H7 (cell line): Measurements from ENCODE around the gene DYRK4. TPM values are rescaled to one million over a fixed set of nuclear protein-coding genes. Genes with fewer than 3 reads are reported as not detected.

Experiments
- DNase-seq: peaks from one replicate; pipeline ENCODE4 v3.0.0; 2012
- H3K27me3 ChIP-seq: 2 replicates; pipeline ENCODE4 v1.6.0; 2011; ENCODE audit warnings: mild to moderate bottlenecking, low read length; ENCODE audit not compliant: control insufficient read depth, insufficient read depth
- H3K36me3 ChIP-seq: replicated peaks from 2 replicates; pipeline ENCODE4 v1.5.1; 2011; ENCODE audit warnings: low read length; ENCODE audit not compliant: control insufficient read depth, insufficient read depth
- H3K4me3 ChIP-seq: 2 replicates; pipeline ENCODE4 v1.5.1; 2011; ENCODE audit warnings: low read depth, mild to moderate bottlenecking, control low read depth, low read length, moderate library complexity; ENCODE audit not compliant: insufficient read depth
- total RNA-seq: library from RNA; depleted of rRNA; stranded (reverse); fragments of >200 nt; shearing (Covaris generic); gene quantifications from 2 replicates; pipeline ENCODE4 v1.2.3, GENCODE V29; 2014

DYRK4 gene
- total RNA-seq, 1 experiment from 2014 or later = 25.5 TPM

DNA sequence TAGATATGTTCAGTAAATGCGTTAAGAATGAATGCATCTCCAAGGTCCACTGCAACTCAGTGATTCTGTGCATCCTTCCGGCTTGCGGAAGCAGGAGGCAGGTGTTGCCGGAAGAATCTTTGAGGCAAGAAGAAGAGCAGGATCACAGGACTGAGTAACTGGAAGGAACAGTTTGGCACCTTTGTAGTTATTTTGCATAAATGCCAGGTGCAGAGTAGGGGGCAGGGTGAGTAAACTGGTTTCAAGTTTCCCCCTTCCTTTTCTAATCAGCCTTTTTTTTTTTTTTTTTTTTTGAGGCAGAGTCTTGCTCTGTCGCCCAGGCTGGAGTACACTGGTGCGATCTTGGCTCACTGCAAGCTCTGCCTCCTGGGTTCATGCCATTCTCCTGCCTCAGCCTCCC is 22.3 kb downstream of the DYRK4 start:
- DNase-seq = no peak

GRCh38 chr12:4584896-4585295 is 22.9 kb downstream of the DYRK4 start:
- Histone ChIP-seq H3K36me3 (no peaks in the 10 kb centered on the region), H3K4me3 (no peak overlapping the region), H3K27me3 (no peaks in the 10 kb centered on the region; the same call in 1 of the 2 replicates)
- DNase-seq = no peak

More for the DNA sequence above, 22.3 kb downstream of the DYRK4 start:
- H3K4me3 ChIP-seq = no peak overlapping the region
- H3K27me3 ChIP-seq = no peaks in the 10 kb centered on the region; the same call in 1 of the 2 replicates
- no peaks in the 10 kb centered on the region for H3K36me3 ChIP-seq

DNA sequence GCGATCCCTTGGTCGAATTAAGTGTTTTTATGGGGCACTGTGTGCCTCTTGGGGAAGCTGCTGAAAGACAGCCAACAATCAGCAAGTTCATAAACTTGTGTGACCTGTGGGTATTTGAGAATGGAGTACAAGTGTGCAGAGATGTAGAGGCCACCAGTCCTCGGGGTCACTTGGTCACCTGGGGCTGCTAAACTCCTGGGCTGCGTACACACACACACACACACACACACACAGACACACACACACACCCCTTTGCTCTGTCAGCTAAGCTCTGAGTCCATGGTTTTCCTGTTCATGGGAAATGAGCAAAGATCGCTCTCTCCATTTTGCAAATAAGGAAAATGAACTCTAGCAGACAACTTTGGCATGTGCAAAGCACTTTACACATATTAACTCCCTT is 24.5 kb downstream of the DYRK4 start:
- DNase-seq = no peak
- no peaks in the 10 kb centered on the region for H3K36me3 ChIP-seq
- no peak overlapping the region for H3K4me3 ChIP-seq
- H3K27me3 ChIP-seq = no peaks in the 10 kb centered on the region; the same call in 1 of the 2 replicates

DNA sequence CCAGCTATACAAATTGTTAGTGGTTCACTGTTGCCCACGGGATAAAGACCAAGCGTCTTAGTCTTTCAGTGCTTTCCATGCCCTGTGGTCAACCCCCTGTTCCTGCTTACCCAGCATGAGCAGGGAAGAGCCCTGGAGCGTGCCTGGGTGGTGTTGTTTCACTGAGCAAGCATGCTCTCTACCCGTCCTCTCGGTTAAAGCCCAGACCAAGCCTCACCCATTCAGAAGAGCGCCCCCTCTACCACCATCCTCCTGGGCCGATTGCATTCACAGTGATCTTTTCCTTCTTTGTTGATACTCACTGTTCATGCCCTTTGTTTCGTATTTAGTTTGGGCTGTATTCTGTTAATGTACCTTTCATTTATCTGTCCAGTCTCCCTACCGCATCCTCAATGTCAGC is 25.1 kb downstream of the DYRK4 start:
- Histone ChIP-seq H3K27me3 (no peaks in the 10 kb centered on the region; the same call in 1 of the 2 replicates), H3K36me3 (no peaks in the 10 kb centered on the region), H3K4me3 (no peak overlapping the region)
- peak; percentile 64 for DNase-seq

- Histone ChIP-seq H3K4me3 (no peak overlapping the region), H3K27me3 (no peaks in the 10 kb centered on the region; the same call in 1 of the 2 replicates), H3K36me3 (no peaks in the 10 kb centered on the region)
- DNase-seq = no peak
These were observed 26.9 kb downstream of the DYRK4 start for GRCh38 chr12:4588916-4589315.

DNA sequence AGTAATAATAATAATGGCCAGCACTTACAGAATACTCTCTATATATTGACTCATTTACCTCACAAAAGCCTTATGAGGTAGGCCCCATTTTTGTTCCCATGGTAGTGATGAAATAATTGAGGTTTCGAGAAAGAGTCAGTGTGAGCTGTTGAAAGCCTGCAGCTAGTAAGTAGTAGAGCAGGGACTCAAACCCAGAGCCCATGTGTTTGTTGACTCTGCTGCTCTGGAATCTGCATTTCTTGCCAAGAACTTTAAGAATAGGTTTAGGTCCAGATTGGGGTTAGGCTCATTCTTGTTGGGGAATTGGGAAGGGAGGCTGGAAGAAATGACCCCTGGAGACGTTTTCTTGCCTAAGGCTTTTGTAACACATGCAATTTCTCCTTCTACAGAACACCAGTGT is 27.9 kb downstream of the DYRK4 start:
- Histone ChIP-seq H3K27me3 (no peaks in the 10 kb centered on the region; the same call in 1 of the 2 replicates), H3K36me3 (no peaks in the 10 kb centered on the region), H3K4me3 (no peak overlapping the region)
- DNase-seq = no peak

DNA sequence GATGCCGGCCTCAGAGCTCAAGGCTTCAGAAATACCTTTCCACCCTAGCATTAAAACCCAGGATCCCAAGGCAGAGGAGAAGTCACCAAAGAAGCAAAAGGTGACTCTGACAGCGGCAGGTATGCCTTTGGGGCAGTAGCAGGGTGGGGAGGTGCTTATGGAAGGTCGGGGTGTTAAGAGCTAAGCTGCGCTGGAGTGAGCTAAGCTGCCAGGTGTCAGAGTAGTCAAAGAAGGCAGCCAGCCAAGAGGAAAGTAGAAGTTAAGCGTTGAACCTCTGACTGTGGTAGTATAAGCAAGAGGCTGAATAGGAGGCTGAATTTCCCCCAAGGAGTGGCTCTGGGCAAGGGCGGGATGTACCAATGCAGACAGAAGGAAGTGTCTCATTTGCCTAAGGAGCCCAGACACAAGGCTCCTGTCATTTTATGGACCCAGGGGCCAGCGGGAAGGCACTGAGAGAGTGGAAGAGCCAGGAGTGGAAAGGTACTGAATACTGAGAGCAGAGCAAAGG is 29.2 kb downstream of the DYRK4 start:
- Histone ChIP-seq H3K4me3 (no peak overlapping the region), H3K27me3 (no peaks in the 10 kb centered on the region; the same call in 1 of the 2 replicates), H3K36me3 (no peaks in the 10 kb centered on the region)
- no peak for DNase-seq

- Histone ChIP-seq H3K36me3 (no peaks in the 10 kb centered on the region), H3K4me3 (no peak overlapping the region), H3K27me3 (no peaks in the 10 kb centered on the region)
- DNase-seq = no peak
These were observed 33.9 kb downstream of the DYRK4 start for GRCh38 chr12:4595881-4596280.

DNA sequence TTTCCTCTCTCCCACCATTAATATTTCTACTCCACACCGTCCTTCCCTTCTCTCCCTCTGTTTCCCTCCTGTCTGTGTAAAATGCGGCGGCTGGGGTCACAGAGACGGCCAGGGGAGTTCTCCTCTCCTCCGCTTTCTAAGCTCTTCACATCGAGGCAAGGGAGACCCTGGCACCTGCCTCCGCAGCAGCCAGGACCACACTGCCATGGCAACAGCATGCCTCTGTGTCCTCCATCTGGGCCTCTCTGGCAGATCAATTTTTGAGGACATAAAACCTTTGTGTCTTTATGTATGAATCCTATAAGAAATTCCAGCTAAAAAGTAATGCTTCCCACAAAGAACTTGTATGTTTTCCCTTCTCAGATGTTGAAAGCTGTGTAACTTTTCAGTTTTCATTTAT is 41.4 kb downstream of the DYRK4 start:
- Histone ChIP-seq H3K36me3 (no peaks in the 10 kb centered on the region), H3K4me3 (no peak overlapping the region), H3K27me3 (no peaks in the 10 kb centered on the region)
- DNase-seq = no peak

- H3K36me3 ChIP-seq = no peaks in the 10 kb centered on the region
- no peak overlapping the region for H3K4me3 ChIP-seq
- H3K27me3 ChIP-seq = no peaks in the 10 kb centered on the region
- no peak for DNase-seq
These were observed 41.9 kb downstream of the DYRK4 start for GRCh38 chr12:4603946-4604345.

DNA sequence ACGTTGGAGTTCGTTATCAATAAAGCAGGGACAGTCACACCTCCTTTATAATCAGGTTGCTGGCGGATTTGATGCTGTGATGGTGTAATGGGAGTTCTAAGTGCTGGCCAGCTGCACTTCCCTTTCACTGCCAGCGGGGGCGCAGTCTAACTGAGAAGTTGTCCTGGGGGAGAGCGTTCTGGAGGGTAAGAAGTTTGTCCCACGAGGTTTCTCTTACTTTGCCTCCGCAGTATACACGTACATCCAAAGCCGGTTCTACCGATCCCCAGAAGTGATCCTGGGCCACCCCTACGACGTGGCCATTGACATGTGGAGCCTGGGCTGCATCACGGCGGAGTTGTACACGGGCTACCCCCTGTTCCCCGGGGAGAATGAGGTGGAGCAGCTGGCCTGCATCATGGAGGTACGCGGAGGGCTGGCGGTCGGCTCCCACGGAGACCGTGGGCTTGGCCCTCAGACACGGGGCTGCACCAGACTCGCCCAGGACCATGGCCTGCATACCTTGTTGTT is 42.7 kb downstream of the DYRK4 start:
- DNase-seq = peak; percentile 80
- Histone ChIP-seq H3K4me3 (peak overlapping the region; percentile 74), H3K27me3 (no peaks in the 10 kb centered on the region), H3K36me3 (no peaks in the 10 kb centered on the region)

- H3K36me3 ChIP-seq = no peaks in the 10 kb centered on the region; the same call in 1 of the 2 replicates
- no peak overlapping the region for H3K4me3 ChIP-seq
These were observed 45.0 kb downstream of the DYRK4 start for GRCh38 chr12:4607056-4607455.

DNA sequence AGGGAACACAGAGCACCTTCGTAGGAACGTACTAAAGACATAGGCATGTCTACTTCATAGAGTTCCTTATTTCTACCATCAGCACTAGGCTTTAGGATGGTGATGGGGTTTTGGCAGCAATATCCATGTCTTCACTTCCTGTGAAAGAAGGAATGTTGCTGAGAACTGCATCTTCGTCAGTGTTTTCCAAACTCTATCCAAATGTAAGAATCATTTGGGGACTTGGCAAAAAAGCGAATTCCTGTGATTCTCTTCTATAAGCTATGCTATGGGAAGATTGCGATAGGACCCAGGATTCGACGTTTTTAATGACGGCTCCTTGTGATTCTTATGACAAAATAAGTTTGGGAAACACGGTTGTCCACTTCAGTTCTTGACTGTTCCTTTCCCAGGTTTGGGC is 47.1 kb downstream of the DYRK4 start:
- no peak for DNase-seq
- Histone ChIP-seq H3K4me3 (no peak overlapping the region), H3K27me3 (no peaks in the 10 kb centered on the region), H3K36me3 (no peaks in the 10 kb centered on the region; the same call in 1 of the 2 replicates)

More at GRCh38 chr12:4607056-4607455, 45.0 kb downstream of the DYRK4 start:
- DNase-seq = no peak
- H3K27me3 ChIP-seq = no peaks in the 10 kb centered on the region

DNA sequence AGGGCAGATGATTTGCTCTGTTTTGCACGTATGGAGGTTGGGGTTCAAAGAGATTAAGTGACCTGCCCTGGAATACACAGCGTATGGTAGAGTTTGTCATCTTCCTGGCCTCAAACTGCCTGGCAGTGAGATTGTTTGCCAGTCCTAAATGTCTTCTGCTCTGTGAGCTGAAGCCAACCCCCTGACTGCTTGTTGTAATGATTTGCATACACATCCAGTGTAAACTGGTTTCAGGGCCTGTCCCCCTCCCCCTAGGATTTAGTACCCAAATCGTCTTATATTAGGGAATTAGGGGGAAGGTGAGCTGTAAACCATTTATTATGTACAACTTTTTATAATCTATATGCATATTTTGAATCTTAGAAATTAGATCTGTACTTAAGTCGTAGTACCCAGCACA is 48.5 kb downstream of the DYRK4 start:
- no peak for DNase-seq
- H3K4me3 ChIP-seq = no peak overlapping the region
- H3K27me3 ChIP-seq = no peaks in the 10 kb centered on the region
- H3K36me3 ChIP-seq = no peaks in the 10 kb centered on the region; the same call in 1 of the 2 replicates

GRCh38 chr12:4615667-4616066 is 53.7 kb downstream of the DYRK4 start:
- H3K27me3 ChIP-seq = no peaks in the 10 kb centered on the region
- no peaks in the 10 kb centered on the region; the same call in 1 of the 2 replicates for H3K36me3 ChIP-seq
- H3K4me3 ChIP-seq = no peak overlapping the region
- no peak for DNase-seq

- Histone ChIP-seq H3K27me3 (no peaks in the 10 kb centered on the region), H3K4me3 (no peak overlapping the region), H3K36me3 (no peaks in the 10 kb centered on the region)
- no peak for DNase-seq
These were observed 59.5 kb downstream of the DYRK4 start for GRCh38 chr12:4621511-4621910.
